T-helper 17 cell (primary cell): ENCODE measurements around the gene MCCC2. TPM values are rescaled to one million over a fixed set of nuclear protein-coding genes. Genes with fewer than 3 reads are reported as not detected.
"Not testable (repeated sequence)": the region's sequence is repeated elsewhere in the genome, so short reads cannot be mapped to it uniquely, and the experiment has no call there.

Experiments
- ATAC-seq: fragments of 150-1000 bp; cut with Tn5 transposase; 2 replicates; pipeline ENCODE4 v1.10.0; 2021; ENCODE audit warnings: mild to moderate bottlenecking, moderate library complexity
- DNase-seq, 3 donors: peaks; one replicate each; pipeline versions ENCODE4 v3.0.0 to v3.0.0-alpha.2; 2020 to 2021
- H3K9me3 ChIP-seq: one replicate; pipeline ENCODE4 v1.7.0; 2013; ENCODE audit warnings: low read length, mild to moderate bottlenecking; ENCODE audit not compliant: control insufficient read depth, poor library complexity, severe bottlenecking
- H3K27ac Mint-ChIP-seq: one replicate; pipeline ENCODE4 v1.8.0; 2022; ENCODE audit warnings: mild to moderate bottlenecking, moderate library complexity, mixed read lengths
- H3K27me3 Mint-ChIP-seq: one replicate; pipeline ENCODE4 v1.8.0; 2022; ENCODE audit warnings: mixed read lengths
- H3K36me3 Mint-ChIP-seq: one replicate; pipeline ENCODE4 v1.8.0; 2022; ENCODE audit warnings: low read depth, mixed read lengths
- H3K4me1 Mint-ChIP-seq: one replicate; pipeline ENCODE4 v1.8.0; 2022; ENCODE audit warnings: mild to moderate bottlenecking, mixed read lengths
- H3K4me3 Mint-ChIP-seq: one replicate; pipeline ENCODE4 v1.8.0; 2022; ENCODE audit warnings: mild to moderate bottlenecking, moderate library complexity, mixed read lengths
- total RNA-seq, 4 donors: library from RNA in 2 of 4; stranded (reverse) in 2 of 4; gene quantifications; one replicate each; pipeline ENCODE4 v1.2.3 and lab custom pipeline; 2022 to 2026

Gene MCCC2
- total RNA-seq, 2 donors from 2014 or later, result 27.9 to 30.1 TPM

GRCh38 chr5:71620630-71621029 is 33.5 kb downstream of the MCCC2 start:
- ATAC-seq, result no peak
- H3K27ac Mint-ChIP-seq, result no peak overlapping the region
- peaks cover 7% of the 10 kb centered on the region for H3K4me1 Mint-ChIP-seq
- DNase-seq, result no peak
- H3K27me3 Mint-ChIP-seq, result no peaks in the 10 kb centered on the region
- no peaks in the 10 kb centered on the region for H3K9me3 ChIP-seq
- H3K4me3 Mint-ChIP-seq, result no peak overlapping the region
- H3K36me3 Mint-ChIP-seq, result peaks cover 4% of the 10 kb centered on the region

DNA sequence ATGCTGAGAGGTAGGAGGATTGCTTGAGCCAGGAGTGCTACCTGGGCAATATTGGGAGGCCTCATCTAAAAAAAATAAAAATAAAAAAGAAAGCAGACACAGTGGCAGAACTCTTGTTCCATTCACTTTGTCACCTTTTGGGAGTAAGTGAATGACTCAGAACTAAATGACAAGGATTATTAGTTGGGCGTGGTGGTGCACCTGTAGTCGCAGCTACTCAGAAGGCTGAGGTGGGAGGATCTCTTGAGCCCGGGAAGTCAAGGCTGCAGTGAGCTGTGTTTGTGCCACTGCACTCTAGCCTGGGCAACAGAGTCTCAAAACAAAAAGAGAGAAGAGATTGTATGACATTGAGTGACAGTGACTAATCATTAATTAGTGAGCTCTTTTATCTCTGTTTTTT is 34.1 kb downstream of the MCCC2 start:
- peaks cover 7% of the 10 kb centered on the region for H3K4me1 Mint-ChIP-seq
- no peak overlapping the region for H3K27ac Mint-ChIP-seq
- ATAC-seq (no peak), DNase-seq (no peak)
- peaks cover 4% of the 10 kb centered on the region for H3K36me3 Mint-ChIP-seq
- no peaks in the 10 kb centered on the region for H3K9me3 ChIP-seq
- H3K27me3 Mint-ChIP-seq, result no peaks in the 10 kb centered on the region
- no peak overlapping the region for H3K4me3 Mint-ChIP-seq

- peaks cover 2% of the 10 kb centered on the region for H3K36me3 Mint-ChIP-seq
- no peak for ATAC-seq
- H3K27me3 Mint-ChIP-seq, result no peaks in the 10 kb centered on the region
- DNase-seq, result no peak
- peaks cover 7% of the 10 kb centered on the region for H3K4me1 Mint-ChIP-seq
- no peak overlapping the region for H3K27ac Mint-ChIP-seq
- no peak overlapping the region for H3K4me3 Mint-ChIP-seq
- no peaks in the 10 kb centered on the region for H3K9me3 ChIP-seq
These were observed 34.6 kb downstream of the MCCC2 start for GRCh38 chr5:71621741-71622140.

DNA sequence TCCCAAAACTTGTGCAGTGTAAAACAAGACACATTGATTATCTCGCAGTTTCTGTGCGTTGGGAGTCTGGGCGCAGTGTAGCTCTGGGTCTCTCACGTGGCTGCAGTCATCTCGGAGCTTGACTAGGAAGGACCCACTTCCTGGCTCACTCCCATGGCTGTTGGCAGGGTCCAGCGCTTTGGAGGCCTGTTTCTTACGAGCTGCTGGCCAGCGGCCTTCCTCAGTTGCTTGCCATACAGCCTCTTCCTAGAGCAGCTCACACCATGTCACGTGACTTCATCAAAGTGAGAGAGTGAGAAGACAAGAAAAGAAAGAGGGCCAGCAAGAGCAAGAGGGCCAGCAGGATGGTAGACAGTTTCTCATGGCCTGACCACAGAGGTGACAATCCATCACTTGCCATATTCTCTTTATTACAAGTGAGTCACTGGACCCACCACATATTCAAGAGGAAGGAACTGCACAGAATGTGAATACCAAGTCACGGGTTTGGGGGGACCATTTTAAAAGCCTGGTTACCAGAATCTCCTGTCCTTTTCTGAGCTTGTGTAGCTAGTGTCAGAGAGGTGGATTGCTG is 36.2 kb downstream of the MCCC2 start:
- H3K27ac Mint-ChIP-seq, result peak overlapping the region; percentile 56
- ATAC-seq (no peak), DNase-seq (no peak)

GRCh38 chr5:71629950-71630349 is 42.8 kb downstream of the MCCC2 start:
- ATAC-seq (no peak), DNase-seq (no peak)
- Mint-ChIP-seq H3K4me3 (no peak overlapping the region), H3K4me1 (peaks cover 2% of the 10 kb centered on the region), H3K27ac (no peak overlapping the region), H3K36me3 (peaks cover 11% of the 10 kb centered on the region), H3K27me3 (no peaks in the 10 kb centered on the region)
- H3K9me3 ChIP-seq, result no peaks in the 10 kb centered on the region

More for the DNA sequence above, 36.2 kb downstream of the MCCC2 start:
- H3K4me1 Mint-ChIP-seq, result peaks cover 3% of the 10 kb centered on the region
- no peak overlapping the region for H3K4me3 Mint-ChIP-seq
- H3K36me3 Mint-ChIP-seq, result peaks cover 5% of the 10 kb centered on the region
- H3K9me3 ChIP-seq, result no peaks in the 10 kb centered on the region
- no peaks in the 10 kb centered on the region for H3K27me3 Mint-ChIP-seq

DNA sequence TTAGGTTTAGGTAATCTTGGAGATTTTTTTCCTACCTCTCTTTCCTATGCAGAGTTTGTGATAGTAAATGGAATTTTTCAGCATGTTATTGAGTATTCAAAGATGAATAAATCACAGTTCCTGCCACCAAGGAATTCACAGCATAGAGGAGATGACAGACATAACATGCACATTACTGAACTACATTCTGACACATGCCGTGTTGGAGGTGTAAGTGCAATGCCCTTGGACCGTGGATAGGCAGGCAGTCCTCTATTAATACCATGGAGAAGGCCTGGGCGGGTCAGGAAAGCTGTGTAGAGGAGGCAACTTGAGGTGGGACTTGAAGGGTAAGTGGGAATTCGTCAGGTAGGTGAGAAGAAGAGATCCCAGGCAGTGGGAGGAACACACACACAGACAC is 43.9 kb downstream of the MCCC2 start:
- H3K27ac Mint-ChIP-seq, result no peak overlapping the region

GRCh38 chr5:71632168-71632567 is 45.0 kb downstream of the MCCC2 start:
- no peak for ATAC-seq

More for the DNA sequence above, 43.9 kb downstream of the MCCC2 start:
- Mint-ChIP-seq H3K36me3 (peaks cover 13% of the 10 kb centered on the region), H3K4me3 (no peak overlapping the region), H3K4me1 (peaks cover 2% of the 10 kb centered on the region), H3K27me3 (no peaks in the 10 kb centered on the region)
- ATAC-seq (no peak), DNase-seq (no peak)
- no peaks in the 10 kb centered on the region for H3K9me3 ChIP-seq

GRCh38 chr5:71633255-71634155 is 46.4 kb downstream of the MCCC2 start:
- no peak overlapping the region for H3K27ac Mint-ChIP-seq
- H3K4me3 Mint-ChIP-seq, result no peak overlapping the region
- H3K27me3 Mint-ChIP-seq, result no peaks in the 10 kb centered on the region
- no peaks in the 10 kb centered on the region for H3K9me3 ChIP-seq
- H3K36me3 Mint-ChIP-seq, result peaks cover 10% of the 10 kb centered on the region
- H3K4me1 Mint-ChIP-seq, result peaks cover 2% of the 10 kb centered on the region
- ATAC-seq (no peak), DNase-seq (no peak)

More at GRCh38 chr5:71632168-71632567, 45.0 kb downstream of the MCCC2 start:
- Mint-ChIP-seq H3K4me3 (no peak overlapping the region), H3K4me1 (peaks cover 2% of the 10 kb centered on the region), H3K27ac (peak overlapping the region; percentile 34), H3K36me3 (peaks cover 10% of the 10 kb centered on the region), H3K27me3 (no peaks in the 10 kb centered on the region)
- no peak for DNase-seq
- H3K9me3 ChIP-seq, result no peaks in the 10 kb centered on the region

DNA sequence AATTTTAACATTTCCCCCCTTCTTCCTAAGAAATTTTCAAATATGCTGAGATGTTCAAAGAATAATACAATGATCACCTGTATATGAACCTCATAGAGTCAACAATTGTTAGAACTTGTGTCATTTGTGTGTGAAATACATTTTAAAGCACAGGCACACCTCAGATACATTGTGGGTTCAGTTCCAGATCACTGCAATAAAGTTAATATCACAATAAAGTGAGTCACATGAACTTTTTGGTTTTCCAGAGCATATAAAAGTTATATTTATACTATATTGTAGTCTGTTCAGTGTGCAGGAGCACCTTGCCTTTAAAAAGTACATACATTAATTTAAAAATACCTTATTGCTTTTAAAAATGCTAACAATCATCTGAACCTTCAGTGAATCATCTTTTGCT is 50.0 kb downstream of the MCCC2 start:
- peaks cover 10% of the 10 kb centered on the region for H3K36me3 Mint-ChIP-seq
- H3K4me1 Mint-ChIP-seq, result no peaks in the 10 kb centered on the region
- no peak for DNase-seq
- H3K27me3 Mint-ChIP-seq, result no peaks in the 10 kb centered on the region
- H3K9me3 ChIP-seq, result no peaks in the 10 kb centered on the region
- ATAC-seq, result no peak
- no peak overlapping the region for H3K27ac Mint-ChIP-seq
- H3K4me3 Mint-ChIP-seq, result no peak overlapping the region

- no peaks in the 10 kb centered on the region for H3K4me1 Mint-ChIP-seq
- H3K27me3 Mint-ChIP-seq, result no peaks in the 10 kb centered on the region
- no peaks in the 10 kb centered on the region for H3K9me3 ChIP-seq
- ATAC-seq (no peak), DNase-seq (no peak)
- no peak overlapping the region for H3K27ac Mint-ChIP-seq
- peaks cover 4% of the 10 kb centered on the region for H3K36me3 Mint-ChIP-seq
- H3K4me3 Mint-ChIP-seq, result no peak overlapping the region
These were observed 53.3 kb downstream of the MCCC2 start for GRCh38 chr5:71640408-71640807.

DNA sequence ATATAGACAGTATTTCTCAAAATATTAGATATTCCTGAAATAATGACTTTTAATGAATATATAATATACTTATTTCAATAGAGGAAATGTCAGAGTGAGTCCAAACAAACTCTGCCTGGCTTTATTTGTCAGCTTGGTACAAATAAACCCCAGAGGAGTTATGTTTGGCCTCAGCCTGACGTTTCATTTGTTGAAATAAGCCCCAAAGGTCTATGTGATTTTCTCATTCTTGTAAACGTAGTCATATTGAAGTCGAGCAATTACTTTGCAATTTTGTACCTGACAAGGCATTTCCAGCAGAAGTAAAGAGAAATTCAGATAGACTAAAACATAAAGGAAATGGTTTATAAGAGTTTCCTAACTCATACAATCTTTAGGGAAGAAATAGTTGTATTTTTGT is 57.9 kb downstream of the MCCC2 start:
- Mint-ChIP-seq H3K36me3 (peaks cover 14% of the 10 kb centered on the region), H3K27ac (no peak overlapping the region), H3K27me3 (no peaks in the 10 kb centered on the region), H3K4me1 (peaks cover 3% of the 10 kb centered on the region), H3K4me3 (no peak overlapping the region)
- H3K9me3 ChIP-seq, result no peaks in the 10 kb centered on the region
- no peak for ATAC-seq
- DNase-seq, result no peak

GRCh38 chr5:71650940-71651339 is 63.8 kb downstream of the MCCC2 start:
- H3K27me3 Mint-ChIP-seq, DNase-seq, H3K4me3 Mint-ChIP-seq, H3K4me1 Mint-ChIP-seq, H3K9me3 ChIP-seq, ATAC-seq: not testable (repeated sequence)
- Mint-ChIP-seq H3K27ac (peak overlapping the region; percentile 9), H3K36me3 (peaks cover 19% of the 10 kb centered on the region)

DNA sequence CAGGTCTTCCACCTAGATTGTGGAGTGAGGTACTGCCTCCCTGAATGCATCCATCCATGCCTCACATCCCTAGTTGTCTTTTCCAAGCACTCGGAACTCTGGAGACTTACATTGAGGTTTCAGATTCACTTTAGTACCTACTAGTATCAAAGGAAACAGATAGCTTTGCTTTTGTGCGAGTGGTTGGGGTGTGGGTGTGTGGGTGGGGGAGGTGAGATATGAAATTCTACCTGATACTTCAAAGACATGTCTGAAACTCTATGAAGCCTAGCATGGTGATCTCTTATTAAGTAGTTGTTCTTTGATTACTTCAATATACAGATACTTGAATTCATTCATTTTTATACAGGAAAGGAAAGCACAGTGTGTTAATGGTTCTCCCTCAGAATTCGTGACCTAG is 64.4 kb downstream of the MCCC2 start:
- no peak for DNase-seq
- no peak for ATAC-seq
- no peaks in the 10 kb centered on the region for H3K9me3 ChIP-seq
- peaks cover 17% of the 10 kb centered on the region for H3K36me3 Mint-ChIP-seq
- no peaks in the 10 kb centered on the region for H3K27me3 Mint-ChIP-seq
- H3K4me1 Mint-ChIP-seq, result peaks cover 5% of the 10 kb centered on the region
- no peak overlapping the region for H3K4me3 Mint-ChIP-seq
- H3K27ac Mint-ChIP-seq, result peak overlapping the region; percentile 29

DNA sequence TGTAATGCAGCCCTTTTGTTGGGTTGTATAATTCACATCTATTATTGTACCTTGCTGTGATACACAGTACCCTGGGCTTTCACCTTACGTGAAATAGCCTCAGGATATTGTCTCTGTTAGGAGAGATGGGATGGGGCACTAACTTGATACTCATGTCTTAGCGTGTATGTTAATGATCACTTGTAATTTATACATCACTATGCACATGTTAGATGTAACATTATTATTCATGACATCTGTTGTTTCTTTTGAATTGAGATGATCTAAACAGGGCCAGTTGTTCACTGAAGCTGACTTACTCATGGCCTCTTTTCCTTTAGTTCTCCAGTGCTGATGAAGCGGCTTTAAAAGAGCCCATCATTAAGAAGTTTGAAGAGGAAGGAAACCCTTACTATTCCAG is 65.2 kb downstream of the MCCC2 start:
- DNase-seq (no peak), ATAC-seq (no peak)
- H3K36me3 Mint-ChIP-seq, result peaks cover 17% of the 10 kb centered on the region
- no peak overlapping the region for H3K4me3 Mint-ChIP-seq
- no peaks in the 10 kb centered on the region for H3K9me3 ChIP-seq
- H3K4me1 Mint-ChIP-seq, result peaks cover 5% of the 10 kb centered on the region
- no peak overlapping the region for H3K27ac Mint-ChIP-seq
- H3K27me3 Mint-ChIP-seq, result no peaks in the 10 kb centered on the region
